SK-N-SH treated with all-trans-retinoic acid at 6 μM for 48 hours (cell line): ENCODE data around the gene TFDP1.

Experiments
- ARNTL ChIP-seq: fragments of 450-650 bp; formaldehyde crosslinking; IDR thresholded peaks from 2 replicates; pipeline ENCODE4 v1.5.0; 2020; ENCODE audit warnings: low read depth, mild to moderate bottlenecking, moderate library complexity, borderline replicate concordance
- CSRNP3 ChIP-seq: fragments of 250-450 bp; sonication (Bioruptor Pico); IDR thresholded peaks from 2 replicates; pipeline ENCODE4 v1.5.1; 2021; ENCODE audit warnings: mild to moderate bottlenecking, moderate library complexity
- GLIS3 ChIP-seq: fragments of 250-450 bp; sonication (Bioruptor Pico); IDR thresholded peaks from 2 replicates; pipeline ENCODE4 v1.5.0; 2020; ENCODE audit warnings: mild to moderate bottlenecking, moderate library complexity
- PATZ1 ChIP-seq: fragments of 250-450 bp; sonication (Bioruptor Pico); IDR thresholded peaks from 2 replicates; pipeline ENCODE4 v1.8.0; 2020; ENCODE audit warnings: mild to moderate bottlenecking, moderate library complexity, borderline replicate concordance
- PPARA ChIP-seq: fragments of 250-450 bp; sonication (Bioruptor Pico); IDR thresholded peaks from 2 replicates; pipeline ENCODE4 v1.5.0; 2020; ENCODE audit warnings: mild to moderate bottlenecking, borderline replicate concordance
- RARB ChIP-seq: fragments of 250-450 bp; sonication (Bioruptor Pico); IDR thresholded peaks from 2 replicates; pipeline ENCODE4 v1.8.0; 2021; ENCODE audit warnings: mild to moderate bottlenecking, moderate library complexity
- SNAI2 ChIP-seq: fragments of 250-450 bp; sonication (Bioruptor Pico); IDR thresholded peaks from 2 replicates; pipeline ENCODE4 v1.5.0; 2020; ENCODE audit warnings: mild to moderate bottlenecking, moderate library complexity
- TCF4 ChIP-seq: fragments of 250-450 bp; sonication (Bioruptor Pico); IDR thresholded peaks from 2 replicates; pipeline ENCODE4 v1.8.0; 2021; ENCODE audit warnings: mild to moderate bottlenecking, moderate library complexity, borderline replicate concordance
- TOX ChIP-seq: fragments of 250-450 bp; sonication (Bioruptor Pico); IDR thresholded peaks from 2 replicates; pipeline ENCODE4 v1.8.0; 2021; ENCODE audit warnings: mild to moderate bottlenecking, moderate library complexity, borderline replicate concordance
- TSHZ2 ChIP-seq: fragments of 250-450 bp; sonication (Bioruptor Pico); IDR thresholded peaks from 2 replicates; pipeline ENCODE4 v1.5.0; 2020; ENCODE audit warnings: mild to moderate bottlenecking, moderate library complexity
- ZFP3 ChIP-seq: fragments of 250-450 bp; sonication (Bioruptor Pico); IDR thresholded peaks from 2 replicates; pipeline ENCODE4 v1.5.0; 2020; ENCODE audit warnings: mild to moderate bottlenecking, moderate library complexity
- ZNF565 ChIP-seq: fragments of 450-650 bp; formaldehyde crosslinking; conservative IDR thresholded peaks from 2 replicates; pipeline ENCODE4 v1.5.0; 2020; ENCODE audit warnings: low read depth, mild to moderate bottlenecking, moderate library complexity
- ZNF70 ChIP-seq: fragments of 450-650 bp; formaldehyde crosslinking; IDR thresholded peaks from 2 replicates; pipeline ENCODE4 v1.5.0; 2020; ENCODE audit warnings: mild to moderate bottlenecking, moderate library complexity

- TF ChIP-seq PATZ1 (CRISPR knock-in tag) (no peak), ZFP3 (CRISPR knock-in tag) (no peak), SNAI2 (CRISPR knock-in tag) (no peak), ARNTL (CRISPR knock-in tag) (no peak), GLIS3 (CRISPR knock-in tag) (no peak), TCF4 (CRISPR knock-in tag) (no peak), ZNF565 (CRISPR knock-in tag) (no peak), RARB (no peak), TSHZ2 (no peak), TOX (CRISPR knock-in tag) (no peak), PPARA (CRISPR knock-in tag) (no peak), CSRNP3 (CRISPR knock-in tag) (no peak), ZNF70 (CRISPR knock-in tag) (no peak)
Measured at GRCh38 chr13:113633485-113633873, 48.9 kb downstream of the TFDP1 start.
